Smooth muscle cell of trachea (primary cell): ENCODE data around the gene CCL21. TPM values are rescaled to one million over a fixed set of nuclear protein-coding genes. Genes with fewer than 3 reads are reported as not detected.

Experiments
- total RNA-seq: library from RNA; depleted of rRNA; stranded (reverse); fragments of >200 nt; gene quantifications from 2 replicates; pipeline ENCODE4 v1.2.1, GENCODE V29; 2014

The CCL21 gene
- total RNA-seq: not detected in 2 replicates

GRCh38 chr9:34710023-34710422 lies at the start of gene CCL21:
Gene CCL21 (minus strand): TSS chr9:34710136. CDS start chr9:34710066, 70 bp downstream.

GRCh38 chr9:34690983-34691935 lies 18.7 kb downstream of the CCL21 start, which contains the start of gene CCL19:
Gene CCL19 (minus strand): TSS chr9:34691276. CDS start chr9:34691139, 137 bp downstream.

GRCh38 chr9:34662526-34663302 lies 47.2 kb downstream of the CCL21 start, which contains the start of gene CCL27:
Gene CCL27 (minus strand): TSS chr9:34662657. CDS start chr9:34662633, 24 bp downstream.

Other genes with a start within 250 kb of the CCL21 start
- gene ENHO, start 187.1 kb downstream of the CCL21 start, total RNA-seq: not detected in 2 replicates
- 0.44 TPM in 1 of 2 replicates, not detected in the other for gene CNTFR, start 120.4 kb downstream of the CCL21 start, total RNA-seq
- 25.9 and 26.6 TPM in 2 replicates for gene RPP25L, start 98.0 kb downstream of the CCL21 start, total RNA-seq
- 84.4 and 159 TPM in 2 replicates for gene DCTN3, start 89.6 kb downstream of the CCL21 start, total RNA-seq
- not detected in 2 replicates for gene ARID3C, start 81.1 kb downstream of the CCL21 start, total RNA-seq
- 71.1 and 88.0 TPM in 2 replicates for gene SIGMAR1, start 72.3 kb downstream of the CCL21 start, total RNA-seq
- gene GALT, start 63.5 kb downstream of the CCL21 start, total RNA-seq: 35.3 and 47.3 TPM in 2 replicates
- 16.0 and 23.0 TPM in 2 replicates for gene IL11RA, start 58.0 kb downstream of the CCL21 start, total RNA-seq
- 0.15 and 0.17 TPM in 2 replicates for gene CCL27, start 47.5 kb downstream of the CCL21 start, total RNA-seq
- not detected in 2 replicates for gene CCL19, start 18.9 kb downstream of the CCL21 start, total RNA-seq
- under 0.01 TPM in 1 of 2 replicates, not detected in the other for gene PHF24, start 248.1 kb upstream of the CCL21 start, total RNA-seq